A549 (cell line): ENCODE data around the gene DGKE. TPM values are rescaled to one million over a fixed set of nuclear protein-coding genes. Genes with fewer than 3 reads are reported as not detected.

Source experiments
- ATAC-seq, 2 experiments: fragments of 200-7000 bp in 1 of 2; fragments of >200 bp in 1 of 2; cut with Nextera tagmentation in 1 of 2; cut with Tn5 transposase in 1 of 2; 3 replicates each; pipeline versions ENCODE4 v1.8.0 to v1.9.1; 2018 to 2020; ENCODE audit warnings: mild to moderate bottlenecking in 1 of 2, moderate library complexity in 1 of 2
- CTCF ChIA-PET: fragments of 300-600 bp; sonication (Branson Sonifier 250); formaldehyde crosslinking; extraction: SDS; loops from one replicate; lab custom pipeline; 2021; ENCODE audit warnings: antibody characterized with exemption, inconsistent platforms; lab: Yijun Ruan, JAX
- POLR2A ChIA-PET: fragments of 350-600 bp; formaldehyde crosslinking; extraction: SDS; loops from one replicate; lab custom pipeline; 2021; ENCODE audit warnings: antibody characterized with exemption, inconsistent platforms; lab: Yijun Ruan, JAX
- DNase-seq, 2 experiments: peaks; one replicate each; pipeline versions ENCODE4 v3.0.0 to v3.0.0-alpha.2; 2011 to 2016; ENCODE audit warnings: low read depth in 1 of 2, low spot score in 1 of 2
- FAIRE-seq: peaks from 2 replicates; lab custom pipeline; 2011; peaks lifted over from hg19 to GRCh38; lab: Jason Lieb, UNC
- H3K27ac ChIP-seq, 2 experiments: fragments of >200 bp; sonication (Bioruptor Twin); formaldehyde crosslinking; 3 replicates each; pipeline ENCODE4 v1.5.1; 2016 to 2017
- H3K4me1 ChIP-seq: fragments of >200 bp; sonication (Bioruptor Twin); formaldehyde crosslinking; 3 replicates; pipeline ENCODE4 v1.6.1; 2016
- H3K4me2 ChIP-seq: fragments of >200 bp; sonication (Bioruptor Twin); formaldehyde crosslinking; 3 replicates; pipeline ENCODE4 v1.6.1; 2016
- H3K4me3 ChIP-seq: fragments of >200 bp; sonication (Bioruptor Twin); formaldehyde crosslinking; 3 replicates; pipeline ENCODE4 v1.5.1; 2016
- H3K9me3 ChIP-seq: fragments of >200 bp; sonication (Bioruptor Twin); formaldehyde crosslinking; 3 replicates; pipeline ENCODE4 v1.6.1; 2016
- BHLHE40 ChIP-seq: IDR thresholded peaks from 2 replicates; pipeline ENCODE4 v1.6.1; 2012; ENCODE audit warnings: low read depth, low read length, inconsistent platforms
- CHD2 ChIP-seq: fragments of 150-350 bp; IDR thresholded peaks from 2 replicates; pipeline ENCODE4 v1.6.1; 2014; ENCODE audit warnings: low read length; ENCODE audit not compliant: partially characterized antibody
- CHD4 ChIP-seq: fragments of 200-600 bp; sonication (generic); IDR thresholded peaks from 2 replicates; pipeline ENCODE4 v1.6.1; 2016; ENCODE audit warnings: antibody characterized with exemption, mild to moderate bottlenecking, borderline replicate concordance
- FOSB ChIP-seq: fragments of 250-450 bp; sonication (Bioruptor Pico); IDR thresholded peaks from 2 replicates; pipeline ENCODE4 v1.5.0; 2020; ENCODE audit warnings: mild to moderate bottlenecking, moderate library complexity
- GATA3 ChIP-seq: IDR thresholded peaks from 2 replicates; pipeline ENCODE4 v1.6.1; 2012; ENCODE audit warnings: borderline replicate concordance
- HMGXB4 ChIP-seq: fragments of 250-450 bp; sonication (Bioruptor Pico); IDR thresholded peaks from 2 replicates; pipeline ENCODE4 v1.5.0; 2021; ENCODE audit warnings: mild to moderate bottlenecking, moderate library complexity, borderline replicate concordance
- JUNB ChIP-seq: fragments of >200 bp; sonication (Bioruptor Twin); formaldehyde crosslinking; IDR thresholded peaks from 2 replicates; pipeline ENCODE4 v1.6.1; 2016
- MAX ChIP-seq: IDR thresholded peaks from 2 replicates; pipeline ENCODE4 v1.6.1; 2012
- MYC ChIP-seq: IDR thresholded peaks from 2 replicates; pipeline ENCODE4 v1.6.1; 2012; ENCODE audit warnings: mild to moderate bottlenecking, inconsistent platforms, low read length, improper control_type of control experiment, borderline replicate concordance
- RAD21 ChIP-seq, 2 experiments: fragments of >200 bp in 1 of 2; sonication (Bioruptor Twin) in 1 of 2; formaldehyde crosslinking in 1 of 2; IDR thresholded peaks in 1 of 2; conservative IDR thresholded peaks in 1 of 2; 2 replicates in 1 of 2; 3 replicates in 1 of 2; pipeline ENCODE4 v1.6.1; 2012 to 2018; ENCODE audit warnings: inconsistent platforms in 1 of 2
- SMC3 ChIP-seq: fragments of >200 bp; sonication (Bioruptor Twin); formaldehyde crosslinking; IDR thresholded peaks from 3 replicates; pipeline ENCODE4 v1.6.1; 2018; ENCODE audit warnings: inconsistent platforms
- ZFP36 ChIP-seq: fragments of 450-650 bp; IDR thresholded peaks from 2 replicates; pipeline ENCODE4 v1.6.1; 2014; ENCODE audit warnings: borderline replicate concordance; ENCODE audit not compliant: partially characterized antibody
- ZNF302 ChIP-seq: fragments of 250-450 bp; sonication (Bioruptor Pico); IDR thresholded peaks from 2 replicates; pipeline ENCODE4 v1.9.0; 2021; ENCODE audit warnings: inconsistent platforms, mild to moderate bottlenecking, moderate library complexity
- ZSCAN20 ChIP-seq: fragments of 250-450 bp; sonication (Bioruptor Pico); IDR thresholded peaks from 2 replicates; pipeline ENCODE4 v1.8.0; 2022; ENCODE audit warnings: mild to moderate bottlenecking, moderate library complexity
- WGBS: methylation state at CpG from one replicate; pipeline ENCODE4 v1.1.6; 2017; ENCODE audit errors: missing lambda C conversion rate; 5-methylcytosine and 5-hydroxymethylcytosine counted together
- polyA plus RNA-seq, 4 experiments: library from polyadenylated mRNA; depleted of rRNA in 3 of 4; stranded (reverse); fragments of >200 nt; fragmentation: RNase III in 1 of 4; extraction: RNeasy Plus Mini Kit Qiagen cat#74134 plus additional on column Dnase treatment in 1 of 4; gene quantifications; 2 replicates in 3 of 4; 3 replicates in 1 of 4; pipeline ENCODE4 v1.2.3, GENCODE V29; 2011 to 2017
- TF ChIP-seq, protein P1 (sequence below): fragments of >200 bp; sonication (Bioruptor Twin); formaldehyde crosslinking; IDR thresholded peaks from 3 replicates; pipeline ENCODE4 v1.6.1; 2016
- TF ChIP-seq, protein P2 (sequence below): fragments of 450-650 bp; IDR thresholded peaks from 2 replicates; pipeline ENCODE4 v1.6.1; 2014; ENCODE audit warnings: antibody characterized with exemption
- TF ChIP-seq, protein P3 (sequence below): fragments of >200 bp; sonication (Bioruptor Twin); formaldehyde crosslinking; IDR thresholded peaks from 3 replicates; pipeline ENCODE4 v1.5.1; 2016
- TF ChIP-seq, protein P4 (sequence below): fragments of 200-600 bp; sonication (generic); IDR thresholded peaks from 2 replicates; pipeline ENCODE4 v1.6.1; 2016; ENCODE audit warnings: antibody characterized with exemption, mild to moderate bottlenecking, moderate library complexity

DGKE gene
- polyA plus RNA-seq, 2 of the 4 experiments (the other 2 are of a cell fraction): 3.4 to 4.6 TPM

DNA sequence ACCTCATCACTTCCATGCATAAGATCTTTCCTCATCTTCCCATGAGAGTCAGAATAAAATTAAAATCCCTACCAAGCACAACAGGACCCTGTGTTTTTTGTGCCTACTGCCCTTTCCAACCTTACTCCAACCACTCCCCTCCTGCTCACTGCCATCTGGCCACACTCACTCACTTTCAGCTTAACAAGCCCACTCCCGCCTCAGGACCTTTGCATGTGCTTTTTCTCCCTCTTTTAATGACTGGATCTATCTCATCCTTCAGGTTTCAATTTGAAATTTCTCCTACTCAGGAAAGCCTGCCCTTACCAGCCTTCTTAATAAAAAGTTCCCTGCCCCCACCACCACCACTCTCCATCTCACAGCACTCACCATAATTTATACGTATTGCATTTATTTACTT is 14.9 kb upstream of the DGKE start:
- Histone ChIP-seq H3K4me2 (no peak overlapping the region), H3K4me1 (peaks cover 7% of the 10 kb centered on the region), H3K9me3 (no peaks in the 10 kb centered on the region), H3K4me3 (no peak overlapping the region), H3K27ac (peak overlapping the region in 1 of 2 experiments; percentile 47; a peak in 1 of 6 replicates)
- WGBS: 94% methylated on average over 2 of the region's 2 CpGs
- ChIA-PET CTCF (interaction anchor here (0.6 to 17.5 kb wide), 54 partner anchors 8 to 1447 kb away, joined by 3 to 283 read pairs (median 5); partner anchors contain the start of genes C17orf67, COIL, DGKE and TRIM25), POLR2A (interaction anchor here (1.0 to 1.5 kb wide), 3 partner anchors 15 to 121 kb away, joined by 3 to 12 read pairs (median 8); partner anchors contain the start of genes C17orf67, DGKE and TRIM25)
- no peak for TF ChIP-seq CHD4
- TF ChIP-seq, protein P1, sequence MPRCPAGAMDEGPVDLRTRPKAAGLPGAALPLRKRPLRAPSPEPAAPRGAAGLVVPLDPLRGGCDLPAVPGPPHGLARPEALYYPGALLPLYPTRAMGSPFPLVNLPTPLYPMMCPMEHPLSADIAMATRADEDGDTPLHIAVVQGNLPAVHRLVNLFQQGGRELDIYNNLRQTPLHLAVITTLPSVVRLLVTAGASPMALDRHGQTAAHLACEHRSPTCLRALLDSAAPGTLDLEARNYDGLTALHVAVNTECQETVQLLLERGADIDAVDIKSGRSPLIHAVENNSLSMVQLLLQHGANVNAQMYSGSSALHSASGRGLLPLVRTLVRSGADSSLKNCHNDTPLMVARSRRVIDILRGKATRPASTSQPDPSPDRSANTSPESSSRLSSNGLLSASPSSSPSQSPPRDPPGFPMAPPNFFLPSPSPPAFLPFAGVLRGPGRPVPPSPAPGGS: 0 out of 3 replicates have a peak, but pooled peaks have one; percentile 20
- FAIRE-seq: no peak
- no peak for DNase-seq
- ATAC-seq: no peak

DNA sequence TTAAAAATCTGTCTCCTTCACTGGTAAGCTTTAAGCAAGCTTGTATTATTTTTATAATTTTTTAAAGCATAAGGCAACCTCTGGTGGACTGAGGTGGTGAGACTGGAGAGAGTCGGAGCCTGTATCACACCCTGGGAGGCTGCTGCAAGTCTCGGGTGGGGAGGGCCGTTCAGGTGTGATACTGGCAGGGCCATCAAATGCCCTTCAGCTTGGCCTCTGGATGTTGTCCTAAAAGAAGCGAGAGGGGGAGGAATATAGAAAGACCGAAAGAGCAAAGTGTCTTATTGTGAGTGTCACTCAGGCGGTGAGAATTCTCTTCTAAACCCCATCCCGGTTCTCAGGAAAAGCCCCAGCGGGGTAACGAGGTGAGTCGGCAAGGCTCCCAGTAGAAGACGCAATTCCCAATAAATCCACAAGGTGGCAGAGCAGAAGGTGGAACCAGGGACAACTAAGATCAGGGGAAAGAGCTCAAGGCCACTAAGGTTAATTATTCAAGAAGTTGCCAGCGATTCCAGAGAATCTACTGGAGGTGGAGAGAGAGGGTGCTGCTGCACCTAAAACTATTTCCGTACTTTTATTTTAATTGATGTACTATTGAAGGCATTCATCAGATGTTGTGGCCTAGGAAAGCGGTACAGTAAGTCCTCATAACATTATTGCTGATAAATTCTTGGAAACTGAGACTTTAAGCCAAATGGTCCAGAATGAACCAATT is 14.4 kb upstream of the DGKE start:
- POLR2A ChIA-PET: interaction anchor here (1.0 to 1.5 kb wide), 3 partner anchors 15 to 120 kb away, joined by 3 to 12 read pairs (median 8); partner anchors contain the start of genes C17orf67, DGKE and TRIM25
- ATAC-seq: peak; percentile 94 to 98
- Histone ChIP-seq H3K4me1 (peaks cover 9% of the 10 kb centered on the region), H3K27ac (peak overlapping the region in 1 of 2 experiments; percentile 47; a peak in 1 of 6 replicates), H3K9me3 (no peaks in the 10 kb centered on the region), H3K4me3 (no peak overlapping the region), H3K4me2 (peak overlapping the region; percentile 50)
- TF ChIP-seq CHD2 (no peak), MAX (peak; percentile 32; the same call in 1 of the 2 replicates), RAD21 (conservative IDR thresholded peaks at IDR 0.05 in 1 of 2, IDR thresholded peaks at IDR 0.05 in 1 of 2) (peak; percentile 84 to 85), SMC3 (peak; percentile 94)
- TF ChIP-seq, protein P2, sequence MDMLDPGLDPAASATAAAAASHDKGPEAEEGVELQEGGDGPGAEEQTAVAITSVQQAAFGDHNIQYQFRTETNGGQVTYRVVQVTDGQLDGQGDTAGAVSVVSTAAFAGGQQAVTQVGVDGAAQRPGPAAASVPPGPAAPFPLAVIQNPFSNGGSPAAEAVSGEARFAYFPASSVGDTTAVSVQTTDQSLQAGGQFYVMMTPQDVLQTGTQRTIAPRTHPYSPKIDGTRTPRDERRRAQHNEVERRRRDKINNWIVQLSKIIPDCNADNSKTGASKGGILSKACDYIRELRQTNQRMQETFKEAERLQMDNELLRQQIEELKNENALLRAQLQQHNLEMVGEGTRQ: no peak
- TF ChIP-seq, protein P3, sequence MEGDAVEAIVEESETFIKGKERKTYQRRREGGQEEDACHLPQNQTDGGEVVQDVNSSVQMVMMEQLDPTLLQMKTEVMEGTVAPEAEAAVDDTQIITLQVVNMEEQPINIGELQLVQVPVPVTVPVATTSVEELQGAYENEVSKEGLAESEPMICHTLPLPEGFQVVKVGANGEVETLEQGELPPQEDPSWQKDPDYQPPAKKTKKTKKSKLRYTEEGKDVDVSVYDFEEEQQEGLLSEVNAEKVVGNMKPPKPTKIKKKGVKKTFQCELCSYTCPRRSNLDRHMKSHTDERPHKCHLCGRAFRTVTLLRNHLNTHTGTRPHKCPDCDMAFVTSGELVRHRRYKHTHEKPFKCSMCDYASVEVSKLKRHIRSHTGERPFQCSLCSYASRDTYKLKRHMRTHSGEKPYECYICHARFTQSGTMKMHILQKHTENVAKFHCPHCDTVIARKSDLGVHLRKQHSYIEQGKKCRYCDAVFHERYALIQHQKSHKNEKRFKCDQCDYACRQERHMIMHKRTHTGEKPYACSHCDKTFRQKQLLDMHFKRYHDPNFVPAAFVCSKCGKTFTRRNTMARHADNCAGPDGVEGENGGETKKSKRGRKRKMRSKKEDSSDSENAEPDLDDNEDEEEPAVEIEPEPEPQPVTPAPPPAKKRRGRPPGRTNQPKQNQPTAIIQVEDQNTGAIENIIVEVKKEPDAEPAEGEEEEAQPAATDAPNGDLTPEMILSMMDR: peak; percentile 94
- FAIRE-seq: peak; percentile 95
- CTCF ChIA-PET: interaction anchor here (0.5 to 17.5 kb wide), 70 partner anchors 8 to 1446 kb away, joined by 3 to 283 read pairs (median 4); partner anchors contain the start of genes C17orf67, COIL, DGKE and SCPEP1
- peak; percentile 81 to 91 for DNase-seq
- WGBS: 21% methylated on average over 14 of the region's 14 CpGs

- Histone ChIP-seq H3K4me1 (peaks cover 14% of the 10 kb centered on the region), H3K9me3 (no peaks in the 10 kb centered on the region), H3K27ac (peak overlapping the region in 1 of 2 experiments; percentile 6; a peak in 1 of 6 replicates), H3K4me2 (peak overlapping the region; percentile 50; the same call in 2 of the 3 replicates), H3K4me3 (no peak overlapping the region)
- no peak for FAIRE-seq
- DNase-seq: no peak
- TF ChIP-seq FOSB (CRISPR knock-in tag): no peak
- TF ChIP-seq CHD2: no peak
- TF ChIP-seq MYC: no peak
- TF ChIP-seq JUNB: no peak
- TF ChIP-seq ZFP36: no peak
- TF ChIP-seq, protein P4, sequence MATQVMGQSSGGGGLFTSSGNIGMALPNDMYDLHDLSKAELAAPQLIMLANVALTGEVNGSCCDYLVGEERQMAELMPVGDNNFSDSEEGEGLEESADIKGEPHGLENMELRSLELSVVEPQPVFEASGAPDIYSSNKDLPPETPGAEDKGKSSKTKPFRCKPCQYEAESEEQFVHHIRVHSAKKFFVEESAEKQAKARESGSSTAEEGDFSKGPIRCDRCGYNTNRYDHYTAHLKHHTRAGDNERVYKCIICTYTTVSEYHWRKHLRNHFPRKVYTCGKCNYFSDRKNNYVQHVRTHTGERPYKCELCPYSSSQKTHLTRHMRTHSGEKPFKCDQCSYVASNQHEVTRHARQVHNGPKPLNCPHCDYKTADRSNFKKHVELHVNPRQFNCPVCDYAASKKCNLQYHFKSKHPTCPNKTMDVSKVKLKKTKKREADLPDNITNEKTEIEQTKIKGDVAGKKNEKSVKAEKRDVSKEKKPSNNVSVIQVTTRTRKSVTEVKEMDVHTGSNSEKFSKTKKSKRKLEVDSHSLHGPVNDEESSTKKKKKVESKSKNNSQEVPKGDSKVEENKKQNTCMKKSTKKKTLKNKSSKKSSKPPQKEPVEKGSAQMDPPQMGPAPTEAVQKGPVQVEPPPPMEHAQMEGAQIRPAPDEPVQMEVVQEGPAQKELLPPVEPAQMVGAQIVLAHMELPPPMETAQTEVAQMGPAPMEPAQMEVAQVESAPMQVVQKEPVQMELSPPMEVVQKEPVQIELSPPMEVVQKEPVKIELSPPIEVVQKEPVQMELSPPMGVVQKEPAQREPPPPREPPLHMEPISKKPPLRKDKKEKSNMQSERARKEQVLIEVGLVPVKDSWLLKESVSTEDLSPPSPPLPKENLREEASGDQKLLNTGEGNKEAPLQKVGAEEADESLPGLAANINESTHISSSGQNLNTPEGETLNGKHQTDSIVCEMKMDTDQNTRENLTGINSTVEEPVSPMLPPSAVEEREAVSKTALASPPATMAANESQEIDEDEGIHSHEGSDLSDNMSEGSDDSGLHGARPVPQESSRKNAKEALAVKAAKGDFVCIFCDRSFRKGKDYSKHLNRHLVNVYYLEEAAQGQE: no peak
- no peak for TF ChIP-seq HMGXB4 (CRISPR knock-in tag)
- TF ChIP-seq BHLHE40: no peak
- no peak for TF ChIP-seq ZSCAN20
- no peak for TF ChIP-seq GATA3
- no peak for TF ChIP-seq ZNF302 (CRISPR knock-in tag)
- ATAC-seq: peak in 1 of 2 experiments; percentile 32; a peak in 1 of 6 replicates
- ChIA-PET CTCF (interaction anchor here (0.5 to 17.5 kb wide), 61 partner anchors 8 to 676 kb away, joined by 3 to 283 read pairs (median 5); partner anchors contain the start of genes C17orf67, COIL, DGKE and SCPEP1), POLR2A (interaction anchor here (1.0 to 1.5 kb wide), 3 partner anchors 14 to 119 kb away, joined by 3 to 12 read pairs (median 8); partner anchors contain the start of genes C17orf67, DGKE and TRIM25)
- WGBS: 74% methylated on average over 10 of the region's 10 CpGs
These were observed 13.7 kb upstream of the DGKE start for GRCh38 chr17:56820207-56820606.
